GM18505 (cell line): ENCODE results near the gene TNNI3.
"Not testable (repeated sequence)": the region's sequence is repeated elsewhere in the genome, so short reads cannot be mapped to it uniquely, and the experiment has no call there.

Experiments
- ATAC-seq: cut with Tn5 transposase; IDR thresholded peaks from one replicate; pipeline ENCODE4 v1.9.1; 2021; ENCODE audit not compliant: unreplicated experiment
- POLR2A ChIP-seq: IDR thresholded peaks from 4 replicates; pipeline ENCODE4 v1.6.1; 2011; ENCODE audit warnings: borderline replicate concordance; ENCODE audit not compliant: insufficient read depth, insufficient read length; ENCODE audit errors: extremely low read depth

Gene TNNI3

GRCh38 chr19:55178781-55179599 is 21.5 kb upstream of the TNNI3 start:
- ATAC-seq, result peak; percentile 67
- TF ChIP-seq POLR2A, result no peak

- ATAC-seq, result no peak
- no peak for TF ChIP-seq POLR2A
These were observed 18.5 kb upstream of the TNNI3 start for GRCh38 chr19:55176076-55176475.

- TF ChIP-seq POLR2A, result no peak
- no peak for ATAC-seq
These were observed 17.8 kb upstream of the TNNI3 start for GRCh38 chr19:55175117-55175867.

- no peak for ATAC-seq
- no peak for TF ChIP-seq POLR2A
These were observed 17.0 kb upstream of the TNNI3 start for GRCh38 chr19:55174425-55175116.

- no peak for TF ChIP-seq POLR2A
- no peak for ATAC-seq
These were observed 16.3 kb upstream of the TNNI3 start for GRCh38 chr19:55173714-55174409.

DNA sequence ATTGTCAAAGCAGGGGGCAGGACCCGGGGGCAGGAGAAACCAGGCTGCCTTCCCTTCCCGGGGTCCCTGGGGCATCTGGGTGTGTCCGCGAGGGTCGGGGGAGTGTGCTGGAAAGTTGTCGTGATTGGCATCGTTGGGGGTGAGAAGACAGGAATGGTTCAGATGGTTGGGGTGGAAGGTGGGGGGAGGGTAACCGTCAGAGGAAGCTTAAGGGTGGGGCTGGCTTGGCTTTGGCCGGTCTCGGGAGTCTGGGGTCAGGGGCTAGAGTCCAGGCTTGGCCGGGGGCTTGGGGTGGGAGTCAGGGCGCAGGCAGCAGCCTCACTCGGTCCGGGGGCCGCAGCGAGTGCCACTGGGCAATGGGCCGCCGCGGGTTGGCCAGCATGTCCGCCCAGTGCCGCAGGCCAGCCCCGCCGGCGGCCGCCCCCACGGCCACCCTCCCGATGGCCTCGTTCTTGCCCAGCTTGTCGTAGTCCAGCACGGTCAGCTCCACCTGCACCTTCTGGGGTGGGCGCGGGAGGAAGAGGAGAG is 15.7 kb upstream of the TNNI3 start:
- no peak for TF ChIP-seq POLR2A
- ATAC-seq, result no peak

- ATAC-seq, result no peak
- no peak for TF ChIP-seq POLR2A
These were observed 15.2 kb upstream of the TNNI3 start for GRCh38 chr19:55172741-55173140.

- ATAC-seq, result not testable (repeated sequence)
These were observed 14.8 kb upstream of the TNNI3 start for GRCh38 chr19:55172318-55172717.

- TF ChIP-seq POLR2A, result no peak
- ATAC-seq, result no peak
These were observed 13.9 kb upstream of the TNNI3 start for GRCh38 chr19:55171440-55171839.

GRCh38 chr19:55169136-55169535 is 11.6 kb upstream of the TNNI3 start:
- no peak for TF ChIP-seq POLR2A

GRCh38 chr19:55166530-55167268 is 9.2 kb upstream of the TNNI3 start, which contains the start of gene DNAAF3:
Gene DNAAF3 (minus strand): TSS chr19:55166613. CDS start chr19:55166413, 200 bp downstream.
- ATAC-seq, result peak; percentile 89
- no peak for TF ChIP-seq POLR2A

More at GRCh38 chr19:55169136-55169535, 11.6 kb upstream of the TNNI3 start:
- ATAC-seq, result no peak

DNA sequence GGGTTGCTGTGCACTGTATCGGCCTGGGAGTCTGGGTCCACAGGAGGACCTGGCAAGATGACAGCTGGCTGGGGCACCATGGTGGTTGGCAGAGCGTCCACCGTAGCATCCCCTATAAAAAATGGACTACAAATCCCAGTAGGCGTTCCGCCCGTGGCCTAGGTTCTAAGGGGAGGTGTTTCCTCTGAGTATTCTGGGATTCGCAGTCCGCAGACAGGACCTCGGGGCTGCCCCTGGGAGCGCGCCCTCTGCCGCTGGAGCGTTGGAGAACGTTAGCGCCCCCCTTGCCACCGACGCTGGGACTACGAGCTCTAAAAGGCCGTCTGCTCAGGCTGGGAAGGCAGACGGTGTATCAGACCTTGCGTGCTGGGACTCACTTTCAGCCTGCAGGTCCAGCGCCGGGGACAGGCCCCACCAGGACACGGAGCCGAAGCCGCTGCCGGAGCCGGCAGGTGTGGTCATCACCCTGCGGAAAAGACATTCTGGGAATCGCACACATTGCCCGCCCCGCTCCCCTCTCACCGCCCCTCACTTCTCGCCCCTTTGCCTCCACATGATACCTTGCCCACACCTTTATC is 8.5 kb upstream of the TNNI3 start:
- TF ChIP-seq POLR2A, result no peak
- ATAC-seq, result no peak

GRCh38 chr19:55161571-55162322 is 4.2 kb upstream of the TNNI3 start:
- no peak for TF ChIP-seq POLR2A
- no peak for ATAC-seq
